IMR-90 (cell line): ENCODE measurements around the gene ZNF827. TPM values are rescaled to one million over a fixed set of nuclear protein-coding genes. Genes with fewer than 3 reads are reported as not detected.

ENCODE experiments used
- ATAC-seq: fragments of 200-7000 bp; cut with Tn5 transposase; 2 replicates; pipeline ENCODE4 v1.9.1; 2020; ENCODE audit warnings: low read depth, mild to moderate bottlenecking, moderate library complexity
- BruUV-seq: library from RNA; stranded (reverse); fragments of 400-500 nt; replicated peaks from 2 replicates; lab custom pipeline; 2021; lab: Mats Ljungman, UMichigan
- CTCF ChIA-PET: fragments of 300-600 bp; formaldehyde crosslinking; extraction: SDS; loops from one replicate; lab custom pipeline; 2021; ENCODE audit warnings: antibody characterized with exemption; lab: Yijun Ruan, JAX
- POLR2A ChIA-PET: fragments of 300-600 bp; sonication (Branson Sonifier 250); formaldehyde crosslinking; loops from one replicate; lab custom pipeline; 2022; ENCODE audit warnings: antibody characterized with exemption; ENCODE audit not compliant: unreplicated experiment; lab: Charles Lee
- DNase-seq: peaks from one replicate; pipeline ENCODE4 v3.0.0; 2013
- H2AFZ ChIP-seq: replicated peaks from 2 replicates; pipeline ENCODE3; 2013; ENCODE audit warnings: low read length, mild to moderate bottlenecking; ENCODE audit not compliant: poor library complexity
- H2AK5ac ChIP-seq: 2 replicates; pipeline ENCODE4 v1.6.1; 2013; ENCODE audit warnings: low read depth, low read length, inconsistent platforms
- H2AK9ac ChIP-seq: replicated peaks from 2 replicates; pipeline ENCODE3; 2013; ENCODE audit warnings: mild to moderate bottlenecking, low read depth, low read length, moderate library complexity; ENCODE audit not compliant: poor library complexity
- H2BK120ac ChIP-seq: 2 replicates; pipeline ENCODE4 v1.6.1; 2013; ENCODE audit warnings: low read depth, low read length, inconsistent platforms
- H2BK15ac ChIP-seq: 3 replicates; pipeline ENCODE4 v1.6.1; 2013; ENCODE audit warnings: low read depth, low read length, inconsistent platforms
- H2BK20ac ChIP-seq: 2 replicates; pipeline ENCODE4 v1.6.1; 2013; ENCODE audit warnings: low read depth, mild to moderate bottlenecking, inconsistent platforms, low read length, moderate library complexity
- H2BK5ac ChIP-seq: 2 replicates; pipeline ENCODE4 v1.6.1; 2013; ENCODE audit warnings: mild to moderate bottlenecking, low read depth, low read length, inconsistent platforms; ENCODE audit not compliant: poor library complexity, severe bottlenecking
- H3K14ac ChIP-seq: replicated peaks from 2 replicates; pipeline ENCODE4 v1.6.1; 2013; ENCODE audit warnings: low read depth, low read length, inconsistent platforms
- H3K18ac ChIP-seq: 2 replicates; pipeline ENCODE4 v1.6.1; 2013; ENCODE audit warnings: low read depth, low read length, control low read depth
- H3K23ac ChIP-seq: 2 replicates; pipeline ENCODE4 v1.6.1; 2013; ENCODE audit warnings: low read depth, low read length, inconsistent platforms
- H3K27ac ChIP-seq: 2 replicates; pipeline ENCODE4 v1.5.1; 2013; ENCODE audit warnings: mild to moderate bottlenecking, control low read depth, low read length; ENCODE audit not compliant: insufficient read depth
- H3K27me3 ChIP-seq: 2 replicates; pipeline ENCODE4 v1.6.1; 2013; ENCODE audit warnings: low read length; ENCODE audit not compliant: control insufficient read depth, insufficient read depth
- H3K36me3 ChIP-seq: 2 replicates; pipeline ENCODE4 v1.6.1; 2013; ENCODE audit warnings: low read length, mixed read lengths; ENCODE audit not compliant: control insufficient read depth, insufficient read depth
- H3K4ac ChIP-seq: 2 replicates; pipeline ENCODE4 v1.6.1; 2013; ENCODE audit warnings: low read depth, low read length, inconsistent platforms
- H3K4me1 ChIP-seq: 2 replicates; pipeline ENCODE4 v1.6.1; 2013; ENCODE audit warnings: low read length, mixed read lengths; ENCODE audit not compliant: control insufficient read depth, insufficient read depth
- H3K4me2 ChIP-seq: 2 replicates; pipeline ENCODE4 v1.6.1; 2013; ENCODE audit warnings: low read depth, mild to moderate bottlenecking, control low read depth, low read length, moderate library complexity
- H3K4me3 ChIP-seq: 2 replicates; pipeline ENCODE4 v1.5.1; 2013; ENCODE audit warnings: low read depth, mild to moderate bottlenecking, control low read depth, low read length, moderate library complexity; ENCODE audit not compliant: insufficient read depth
- H3K56ac ChIP-seq: 2 replicates; pipeline ENCODE4 v1.6.1; 2013; ENCODE audit warnings: low read length, inconsistent platforms; ENCODE audit not compliant: insufficient read depth; ENCODE audit errors: extremely low read depth
- H3K79me1 ChIP-seq, 2 experiments: 2 replicates each; pipeline ENCODE4 v1.6.1; 2013; ENCODE audit warnings: low read length in 2 of 2, inconsistent platforms in 1 of 2, low read depth in 1 of 2
- H3K9ac ChIP-seq: 2 replicates; pipeline ENCODE4 v1.6.1; 2013; ENCODE audit warnings: low read depth, low read length, control low read depth
- H3K9me1 ChIP-seq: 2 replicates; pipeline ENCODE4 v1.6.1; 2013; ENCODE audit warnings: low read length, inconsistent platforms; ENCODE audit not compliant: insufficient read depth
- H3K9me3 ChIP-seq: 2 replicates; pipeline ENCODE4 v1.6.1; 2013; ENCODE audit warnings: low read length; ENCODE audit not compliant: control insufficient read depth, insufficient read depth
- H4K20me1 ChIP-seq: 2 replicates; pipeline ENCODE4 v1.6.1; 2013; ENCODE audit warnings: low read length, inconsistent platforms; ENCODE audit not compliant: insufficient read depth
- H4K5ac ChIP-seq: 2 replicates; pipeline ENCODE4 v1.6.1; 2013; ENCODE audit warnings: mild to moderate bottlenecking, low read depth, low read length, control low read depth
- H4K8ac ChIP-seq, 2 experiments: 2 replicates each; pipeline ENCODE4 v1.6.1; 2013; ENCODE audit warnings: low read depth in 2 of 2, low read length in 2 of 2, control low read depth in 1 of 2, inconsistent platforms in 1 of 2
- H4K91ac ChIP-seq: 2 replicates; pipeline ENCODE4 v1.6.1; 2013; ENCODE audit warnings: low read depth, low read length, inconsistent platforms; ENCODE audit not compliant: insufficient read depth
- BHLHE40 ChIP-seq: fragments of 150-350 bp; IDR thresholded peaks from 2 replicates; pipeline ENCODE4 v1.6.1; 2016; ENCODE audit warnings: mild to moderate bottlenecking, low read depth, low read length
- CEBPB ChIP-seq: IDR thresholded peaks from 2 replicates; pipeline ENCODE4 v1.6.1; 2012; ENCODE audit warnings: low read depth, low read length, improper control_type of control experiment
- CHD1 ChIP-seq: IDR thresholded peaks from 2 replicates; pipeline ENCODE4 v1.6.1; 2012; ENCODE audit warnings: low read depth, low read length, improper control_type of control experiment
- CTCF ChIP-seq: conservative IDR thresholded peaks from 2 replicates; pipeline ENCODE4 v1.5.1; 2012; ENCODE audit warnings: mild to moderate bottlenecking, low read depth, low read length, improper control_type of control experiment
- ELK1 ChIP-seq: fragments of 150-350 bp; IDR thresholded peaks from 2 replicates; pipeline ENCODE4 v1.6.1; 2016; ENCODE audit warnings: low read depth, mild to moderate bottlenecking, low read length, moderate library complexity, borderline replicate concordance
- FOS ChIP-seq: fragments of 150-350 bp; IDR thresholded peaks from 2 replicates; pipeline ENCODE4 v1.6.1; 2016; ENCODE audit warnings: low read depth, low read length
- MAFK ChIP-seq: IDR thresholded peaks from 2 replicates; pipeline ENCODE4 v1.6.1; 2012; ENCODE audit warnings: low read depth, low read length, improper control_type of control experiment
- MAZ ChIP-seq: IDR thresholded peaks from 2 replicates; pipeline ENCODE4 v1.6.1; 2012; ENCODE audit warnings: low read depth, mild to moderate bottlenecking, low read length, improper control_type of control experiment, moderate library complexity, borderline replicate concordance
- MXI1 ChIP-seq: IDR thresholded peaks from 2 replicates; pipeline ENCODE4 v1.6.1; 2012; ENCODE audit warnings: low read depth, mild to moderate bottlenecking, low read length, moderate library complexity, borderline replicate concordance
- NFE2L2 ChIP-seq: fragments of 150-350 bp; IDR thresholded peaks from 2 replicates; pipeline ENCODE4 v1.6.1; 2016; ENCODE audit warnings: low read depth, mild to moderate bottlenecking, low read length
- POLR2A ChIP-seq: IDR thresholded peaks from 2 replicates; pipeline ENCODE4 v1.6.1; 2012; ENCODE audit warnings: mild to moderate bottlenecking, low read depth, low read length
- RAD21 ChIP-seq: IDR thresholded peaks from 2 replicates; pipeline ENCODE4 v1.6.1; 2012; ENCODE audit warnings: low read length, improper control_type of control experiment
- RCOR1 ChIP-seq: IDR thresholded peaks from 2 replicates; pipeline ENCODE4 v1.6.1; 2012; ENCODE audit warnings: mild to moderate bottlenecking, low read length, improper control_type of control experiment; ENCODE audit not compliant: insufficient replicate concordance
- RFX5 ChIP-seq: IDR thresholded peaks from 2 replicates; pipeline ENCODE4 v1.8.0; 2012; ENCODE audit warnings: low read depth, mild to moderate bottlenecking, low read length, moderate library complexity
- SMC3 ChIP-seq: fragments of 150-350 bp; IDR thresholded peaks from 2 replicates; pipeline ENCODE4 v1.6.1; 2016; ENCODE audit warnings: low read depth, mild to moderate bottlenecking, antibody characterized with exemption, low read length, moderate library complexity
- USF2 ChIP-seq: fragments of 150-350 bp; IDR thresholded peaks from 2 replicates; pipeline ENCODE4 v1.6.1; 2017; ENCODE audit warnings: mild to moderate bottlenecking, antibody characterized with exemption, low read length, low read depth
- WGBS, 2 experiments: methylation state at CpG; one replicate each; pipeline versions ENCODE4 v1.1.5 to v1.1.7; 2013; ENCODE audit warnings: missing lambda C conversion rate in 2 of 2; ENCODE audit not compliant: insufficient read length in 1 of 2; ENCODE audit errors: extremely low coverage in 2 of 2; 5-methylcytosine and 5-hydroxymethylcytosine counted together
- dilution Hi-C: fragments of 300-500 bp; cut with HindIII; formaldehyde crosslinking; loops from one replicate; pipeline ENCODE4 v1.14.3; 2018; ENCODE audit warnings: low sequenced_read_pairs; ENCODE audit not compliant: unreplicated experiment
- in situ Hi-C: fragments of 300-500 bp; cut with MboI; formaldehyde crosslinking; loops from 3 replicates; pipeline ENCODE4 v1.14.3; 2019; ENCODE audit warnings: low sequenced_read_pairs, inconsistent platforms, mixed read lengths
- intact Hi-C: fragments of 100-400 bp; cut with micrococcal nuclease; formaldehyde crosslinking; loops from 2 replicates; pipeline ENCODE4 v1.10.0; 2022
- polyA plus RNA-seq, 3 experiments: library from polyadenylated mRNA; depleted of rRNA; stranded (reverse); fragments of >200 nt; gene quantifications; 2 replicates each; pipeline ENCODE4 v1.2.3, GENCODE V29; 2012; ENCODE audit warnings: low replicate concordance in 1 of 3
- total RNA-seq: library from RNA; depleted of rRNA; stranded (reverse); fragments of >200 nt; gene quantifications from 2 replicates; pipeline ENCODE4 v1.2.3, GENCODE V29; 2012

Gene ZNF827
- total and polyA plus RNA-seq, 2 of the 4 experiments (the other 2 are of a cell fraction), result 6.6 to 31.7 TPM

GRCh38 chr4:145815027-145815612, 123.5 kb downstream of the ZNF827 start:
- Histone ChIP-seq H4K20me1 (no peaks in the 10 kb centered on the region), H2BK5ac (peak overlapping the region; percentile 96), H3K79me1 (peaks cover 8 to 18% of the 10 kb centered on the region in 2 experiments), H3K27me3 (no peaks in the 10 kb centered on the region), H2AFZ (no peak overlapping the region), H3K23ac (peak overlapping the region; percentile 66; the same call in 1 of the 2 replicates), H4K91ac (peak overlapping the region; percentile 62), H3K56ac (peak overlapping the region; percentile 38; the same call in 1 of the 2 replicates), H2AK5ac (peak overlapping the region; percentile 94), H3K18ac (peak overlapping the region; percentile 68), H3K4me2 (no peak overlapping the region), H3K9me1 (peaks cover 12% of the 10 kb centered on the region), H4K5ac (peak overlapping the region; percentile 52), H3K14ac (peak overlapping the region; percentile 86), H2BK15ac (peak overlapping the region; percentile 45; the same call in 1 of the 3 replicates), H3K36me3 (peaks cover 14% of the 10 kb centered on the region), H3K4ac (peak overlapping the region; percentile 75), H4K8ac (peak overlapping the region; percentile 44 to 86), H2BK20ac (peak overlapping the region; percentile 92), H3K9me3 (no peaks in the 10 kb centered on the region), H3K4me1 (peaks cover 17% of the 10 kb centered on the region), H3K9ac (no peak overlapping the region; the same call in 1 of the 2 replicates), H2BK120ac (peak overlapping the region; percentile 90), H3K27ac (peak overlapping the region; percentile 91), H2AK9ac (peak overlapping the region; percentile 47), H3K4me3 (no peak overlapping the region)
- in situ Hi-C loops, result no loop called here
- TF ChIP-seq RFX5 (no peak), CTCF (no peak), BHLHE40 (no peak), POLR2A (no peak), RAD21 (no peak), MXI1 (no peak), CHD1 (no peak), SMC3 (no peak), FOS (no peak), CEBPB (no peak), ELK1 (no peak), USF2 (no peak), RCOR1 (no peak), NFE2L2 (no peak), MAFK (no peak), MAZ (no peak)
- ChIA-PET POLR2A (no interaction called here), CTCF (no interaction called here)
- ATAC-seq (peak; percentile 32), DNase-seq (no peak)
- no TSS peak for BruUV-seq
- dilution Hi-C loops, result no loop called here
- WGBS, 2 experiments, result no CpG with 5 or more reads among the region's 1 CpG
- intact Hi-C loops, result loop anchor here (5.0 kb wide), 1 partner anchor 198 kb away; the partner anchor contains the start of gene MMAA
